ENCODE results near the gene SPDYE8.
"Not testable (repeated sequence)": the region's sequence is repeated elsewhere in the genome, so short reads cannot be mapped to it uniquely, and the experiment has no call there.

The SPDYE8 gene

GRCh38 chr7:73029666-73030065 is at the start of gene SPDYE8:
Gene SPDYE8, minus strand, starts transcription at chr7:73029766. Its CDS starts 1,800 bp downstream, at chr7:73027966.
- not testable (repeated sequence) for H3K27ac ChIP-seq

- not testable (repeated sequence) for H3K27ac ChIP-seq
These were observed 28.2 kb upstream of the SPDYE8 start, which contains the start of gene SPDYE11 for GRCh38 chr7:73057811-73058210. Gene SPDYE11, minus strand, starts transcription at chr7:73057911. Its CDS starts 1,800 bp downstream, at chr7:73056111.

GRCh38 chr7:73006491-73006890 is 23.1 kb downstream of the SPDYE8 start:
- peak overlapping the region; percentile 71; the same call in 1 of the 2 replicates for H3K27ac ChIP-seq

GRCh38 chr7:73005693-73006447 is 23.7 kb downstream of the SPDYE8 start:
- H3K27ac ChIP-seq: peak overlapping the region; percentile 71

- peak overlapping the region; percentile 71 for H3K27ac ChIP-seq
These were observed 24.2 kb downstream of the SPDYE8 start for GRCh38 chr7:73005356-73005692.

- H3K27ac ChIP-seq: not testable (repeated sequence)
These were observed 31.6 kb downstream of the SPDYE8 start for GRCh38 chr7:72997887-72998468.

GRCh38 chr7:72997447-72997846 is 32.1 kb downstream of the SPDYE8 start:
- not testable (repeated sequence) for H3K27ac ChIP-seq

GRCh38 chr7:72995484-72995883 is 34.1 kb downstream of the SPDYE8 start:
- not testable (repeated sequence) for H3K27ac ChIP-seq

GRCh38 chr7:72990146-72990913 is 39.2 kb downstream of the SPDYE8 start:
- not testable (repeated sequence) for H3K27ac ChIP-seq

- H3K27ac ChIP-seq: not testable (repeated sequence)
These were observed 47.5 kb downstream of the SPDYE8 start for GRCh38 chr7:72982084-72982483.

GRCh38 chr7:72980382-72980781 is 49.2 kb downstream of the SPDYE8 start:
- not testable (repeated sequence) for H3K27ac ChIP-seq

GRCh38 chr7:72976434-72976833 is 53.1 kb downstream of the SPDYE8 start:
- H3K27ac ChIP-seq: not testable (repeated sequence)

GRCh38 chr7:72975656-72976286 is 53.8 kb downstream of the SPDYE8 start:
- H3K27ac ChIP-seq: not testable (repeated sequence)

GRCh38 chr7:72974781-72975180 is 54.8 kb downstream of the SPDYE8 start:
- not testable (repeated sequence) for H3K27ac ChIP-seq

GRCh38 chr7:72971505-72971904 is 58.1 kb downstream of the SPDYE8 start:
- H3K27ac ChIP-seq: not testable (repeated sequence)

Data from VCaP (cell line).